Effector memory CD8-positive, alpha-beta T cell (primary cell): ENCODE results near the gene RCN1.
"Not testable (repeated sequence)": the region's sequence is repeated elsewhere in the genome, so short reads cannot be mapped to it uniquely, and the experiment has no call there.

ENCODE experiments used
- ATAC-seq: fragments of 150-1000 bp; cut with Tn5 transposase; replicated peaks from 2 replicates; pipeline ENCODE4 v1.10.0; 2021; ENCODE audit warnings: mild to moderate bottlenecking, moderate library complexity
- DNase-seq, 3 experiments: peaks; one replicate each; pipeline ENCODE4 v3.0.0; 2021
- H3K27ac Mint-ChIP-seq, 2 donors: one replicate each; pipeline ENCODE4 v1.8.0; 2022; ENCODE audit warnings: mild to moderate bottlenecking in 2 of 2, mixed read lengths in 2 of 2, moderate library complexity in 2 of 2
- H3K27me3 Mint-ChIP-seq, 2 donors: one replicate each; pipeline ENCODE4 v1.8.0; 2022; ENCODE audit warnings: mixed read lengths in 2 of 2
- H3K36me3 Mint-ChIP-seq: one replicate; pipeline ENCODE4 v1.8.0; 2022; ENCODE audit warnings: mild to moderate bottlenecking, moderate library complexity, mixed read lengths; ENCODE audit not compliant: insufficient read depth
- H3K4me1 Mint-ChIP-seq, 2 donors: one replicate each; pipeline ENCODE4 v1.8.0; 2022; ENCODE audit warnings: low read depth in 2 of 2, mixed read lengths in 2 of 2
- H3K4me3 Mint-ChIP-seq, 2 donors: one replicate each; pipeline ENCODE4 v1.8.0; 2022; ENCODE audit warnings: mild to moderate bottlenecking in 2 of 2, mixed read lengths in 2 of 2, moderate library complexity in 2 of 2
- H3K9me3 Mint-ChIP-seq, 2 donors: one replicate each; pipeline ENCODE4 v1.8.0; 2022; ENCODE audit warnings: mixed read lengths in 2 of 2

The RCN1 gene

DNA sequence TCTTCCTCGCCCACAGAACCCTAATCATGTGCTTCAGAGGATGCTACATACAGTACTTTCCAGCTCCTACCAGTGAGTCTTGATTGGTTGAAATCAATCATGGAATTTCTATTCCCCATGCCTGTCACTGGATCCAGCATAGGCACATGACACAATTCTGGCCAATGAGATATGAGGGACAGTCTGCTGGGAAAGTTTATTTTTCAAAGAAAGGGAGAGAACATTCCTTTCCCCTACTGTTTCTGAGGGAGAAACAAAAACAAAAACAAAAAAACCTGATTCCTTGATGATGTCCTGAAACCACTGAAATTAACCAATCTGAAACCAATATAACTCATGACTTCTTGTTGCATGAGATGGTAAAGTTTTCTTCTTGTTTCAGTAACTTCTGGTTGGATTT, 3.3 kb upstream of the RCN1 start:
- Mint-ChIP-seq H3K27ac (no peak overlapping the region), H3K27me3 (peaks cover 8 to 9% of the 10 kb centered on the region in 2 donors), H3K36me3 (peaks cover 6% of the 10 kb centered on the region), H3K4me3 (no peak overlapping the region), H3K9me3 (no peaks in the 10 kb centered on the region), H3K4me1 (peaks cover 12 to 14% of the 10 kb centered on the region in 2 donors)
- ATAC-seq (no peak), DNase-seq (no peak)

GRCh38 chr11:32088117-32088941, 2.5 kb upstream of the RCN1 start:
- Mint-ChIP-seq H3K36me3 (peaks cover 6% of the 10 kb centered on the region), H3K27ac (no peak overlapping the region), H3K9me3 (no peaks in the 10 kb centered on the region), H3K27me3 (peaks cover 8 to 9% of the 10 kb centered on the region in 2 donors), H3K4me3 (no peak overlapping the region), H3K4me1 (peaks cover 20 to 22% of the 10 kb centered on the region in 2 donors)
- DNase-seq (no peak), ATAC-seq (no peak)

GRCh38 chr11:32092581-32093170, 1.8 kb downstream of the RCN1 start:
- peaks cover 27 to 38% of the 10 kb centered on the region in 2 donors for H3K4me1 Mint-ChIP-seq
- peak overlapping the region; percentile 53 to 88 for H3K27ac Mint-ChIP-seq
- H3K36me3 Mint-ChIP-seq, result peaks cover 10% of the 10 kb centered on the region
- H3K27me3 Mint-ChIP-seq, result no peaks in the 10 kb centered on the region
- ATAC-seq, result no peak
- H3K9me3 Mint-ChIP-seq, result no peaks in the 10 kb centered on the region
- peak overlapping the region; percentile 79 to 80 for H3K4me3 Mint-ChIP-seq
- no peak for DNase-seq

- H3K27me3 Mint-ChIP-seq, result no peaks in the 10 kb centered on the region
- DNase-seq, result no peak
- peaks cover 25 to 39% of the 10 kb centered on the region in 2 donors for H3K4me1 Mint-ChIP-seq
- ATAC-seq, result no peak
- H3K9me3 Mint-ChIP-seq, result peaks cover 0 to 2% of the 10 kb centered on the region in 2 donors
- no peak overlapping the region for H3K27ac Mint-ChIP-seq
- peaks cover 19% of the 10 kb centered on the region for H3K36me3 Mint-ChIP-seq
- no peak overlapping the region for H3K4me3 Mint-ChIP-seq
Measured at GRCh38 chr11:32094923-32095322, 4.0 kb downstream of the RCN1 start.

DNA sequence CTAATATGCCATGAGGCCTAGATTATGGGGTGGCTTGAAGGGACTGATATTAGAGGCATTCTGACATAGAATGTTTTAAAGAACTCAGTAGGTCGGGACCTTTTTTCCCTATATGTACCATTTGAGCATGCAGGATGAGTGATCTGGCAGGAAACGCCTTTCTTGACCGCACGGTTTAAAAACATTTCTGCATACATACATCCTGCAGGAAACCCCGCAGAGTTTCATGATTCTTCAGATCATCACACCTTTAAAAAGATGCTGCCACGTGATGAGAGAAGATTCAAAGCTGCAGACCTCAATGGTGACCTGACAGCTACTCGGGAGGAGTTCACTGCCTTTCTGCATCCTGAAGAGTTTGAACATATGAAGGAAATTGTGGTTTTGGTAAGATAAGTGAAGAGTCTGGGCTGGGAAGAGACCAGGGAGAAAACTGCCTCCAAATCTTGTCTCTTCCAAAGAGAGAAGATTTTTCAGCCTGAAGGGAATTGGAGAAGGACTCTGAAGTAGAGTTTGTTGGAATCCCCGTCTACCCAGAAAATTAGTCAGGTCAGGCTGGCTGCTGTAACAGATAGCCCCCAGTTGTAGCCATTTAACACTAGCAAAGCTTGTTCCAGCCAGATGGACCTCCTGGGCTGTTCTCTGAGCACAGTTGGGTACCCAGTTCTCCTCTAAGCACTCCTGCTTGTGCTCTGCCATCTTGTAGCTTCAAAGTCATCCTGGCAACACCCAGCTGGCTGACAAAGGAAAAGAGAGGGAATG, 7.4 kb downstream of the RCN1 start:
- DNase-seq (no peak), ATAC-seq (no peak)
- peaks cover 0 to 2% of the 10 kb centered on the region in 2 donors for H3K9me3 Mint-ChIP-seq

DNA sequence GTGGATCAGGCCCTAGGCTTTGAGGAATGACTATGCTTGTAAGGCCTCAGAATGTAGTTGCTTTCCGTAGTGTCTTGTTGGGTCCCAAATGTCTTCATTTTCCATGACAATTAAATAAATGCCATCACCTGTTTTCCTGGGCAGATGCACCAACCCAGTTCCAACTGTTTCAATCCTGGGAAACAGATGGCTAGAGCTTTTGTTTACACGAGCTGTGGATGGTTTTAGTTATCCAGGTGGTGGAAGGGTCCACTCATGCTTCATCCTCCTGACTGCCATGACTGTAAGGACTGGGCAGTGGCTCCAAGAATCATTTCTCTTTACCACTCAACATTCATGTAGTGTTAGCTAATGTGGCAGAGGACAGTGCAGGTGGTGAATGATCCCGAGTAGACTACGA, 8.6 kb downstream of the RCN1 start:
- DNase-seq (no peak), ATAC-seq (no peak)
- H3K9me3 Mint-ChIP-seq, result peaks cover 0 to 2% of the 10 kb centered on the region in 2 donors
- no peaks in the 10 kb centered on the region for H3K27me3 Mint-ChIP-seq
- H3K27ac Mint-ChIP-seq, result no peak overlapping the region
- no peak overlapping the region for H3K4me3 Mint-ChIP-seq
- peaks cover 12% of the 10 kb centered on the region for H3K36me3 Mint-ChIP-seq
- H3K4me1 Mint-ChIP-seq, result peaks cover 7 to 22% of the 10 kb centered on the region in 2 donors

More for the DNA sequence above, 7.4 kb downstream of the RCN1 start:
- Mint-ChIP-seq H3K4me3 (peak overlapping the region in 1 of 2 donors; percentile 26), H3K4me1 (peaks cover 13 to 28% of the 10 kb centered on the region in 2 donors), H3K27me3 (no peaks in the 10 kb centered on the region), H3K27ac (peak overlapping the region in 1 of 2 donors; percentile 82), H3K36me3 (peaks cover 15% of the 10 kb centered on the region)

GRCh38 chr11:32100495-32100894, 9.6 kb downstream of the RCN1 start:
- ATAC-seq (no peak), DNase-seq (no peak)
- H3K4me3 Mint-ChIP-seq, result no peak overlapping the region
- peak overlapping the region in 1 of 2 donors; percentile 77 for H3K27ac Mint-ChIP-seq
- peaks cover 12% of the 10 kb centered on the region for H3K36me3 Mint-ChIP-seq
- H3K4me1 Mint-ChIP-seq, result peaks cover 7 to 22% of the 10 kb centered on the region in 2 donors
- no peaks in the 10 kb centered on the region for H3K27me3 Mint-ChIP-seq
- H3K9me3 Mint-ChIP-seq, result peaks cover 0 to 2% of the 10 kb centered on the region in 2 donors

DNA sequence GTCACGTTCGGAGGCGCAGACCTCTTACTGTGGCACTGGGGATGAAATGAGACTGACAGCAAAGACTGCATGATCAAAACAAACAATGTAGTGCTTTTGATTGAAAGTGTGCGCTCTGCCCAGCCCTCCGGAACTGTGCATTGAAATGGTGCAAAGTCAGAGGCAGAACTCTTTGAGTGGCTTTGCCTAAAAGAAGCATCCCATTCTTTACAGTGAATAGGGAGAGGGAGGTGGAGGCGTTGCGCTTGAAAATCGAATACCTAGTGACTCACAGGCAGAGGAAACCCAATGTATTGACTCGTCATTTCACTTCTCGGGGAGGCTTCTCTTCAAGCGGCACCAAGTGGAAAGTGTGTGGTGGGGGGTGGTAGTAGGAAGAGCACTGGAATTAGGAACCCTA, 10.9 kb downstream of the RCN1 start:
- Mint-ChIP-seq H3K4me1 (peaks cover 7 to 20% of the 10 kb centered on the region in 2 donors), H3K9me3 (peaks cover 0 to 2% of the 10 kb centered on the region in 2 donors), H3K4me3 (no peak overlapping the region), H3K27me3 (no peaks in the 10 kb centered on the region), H3K36me3 (peaks cover 12% of the 10 kb centered on the region), H3K27ac (no peak overlapping the region)
- ATAC-seq (no peak), DNase-seq (no peak)

- H3K4me3 Mint-ChIP-seq, H3K4me1 Mint-ChIP-seq, H3K9me3 Mint-ChIP-seq, H3K27ac Mint-ChIP-seq, DNase-seq, ATAC-seq, H3K27me3 Mint-ChIP-seq: not testable (repeated sequence)
- peaks cover 12% of the 10 kb centered on the region for H3K36me3 Mint-ChIP-seq
Measured at GRCh38 chr11:32103121-32103719, 12.3 kb downstream of the RCN1 start.

DNA sequence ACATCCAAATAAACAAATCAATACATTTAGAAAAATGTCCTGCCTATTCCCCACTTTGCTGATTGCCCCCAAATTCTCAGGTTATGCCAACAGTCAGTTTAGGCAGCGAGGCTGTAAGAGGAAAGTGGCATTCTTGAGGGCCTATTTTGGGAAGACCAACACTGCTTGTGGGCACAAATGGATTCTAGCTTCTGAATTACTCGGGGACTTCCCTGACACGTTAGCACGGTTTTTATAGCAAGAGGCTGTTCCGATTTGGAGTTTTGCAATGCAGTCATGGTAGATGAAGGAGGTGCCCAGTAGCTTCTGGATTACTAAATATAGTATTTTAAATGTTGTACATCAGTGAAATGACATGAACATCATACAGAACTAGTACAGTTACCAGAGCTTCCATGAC, 13.1 kb downstream of the RCN1 start:
- ATAC-seq (no peak), DNase-seq (no peak)
- no peak overlapping the region for H3K4me3 Mint-ChIP-seq
- H3K9me3 Mint-ChIP-seq, result no peaks in the 10 kb centered on the region
- no peaks in the 10 kb centered on the region for H3K4me1 Mint-ChIP-seq
- H3K27ac Mint-ChIP-seq, result no peak overlapping the region
- peaks cover 8% of the 10 kb centered on the region for H3K36me3 Mint-ChIP-seq
- no peaks in the 10 kb centered on the region for H3K27me3 Mint-ChIP-seq

- Mint-ChIP-seq H3K4me1 (no peaks in the 10 kb centered on the region), H3K27me3 (no peaks in the 10 kb centered on the region), H3K9me3 (no peaks in the 10 kb centered on the region), H3K4me3 (no peak overlapping the region), H3K36me3 (no peaks in the 10 kb centered on the region), H3K27ac (no peak overlapping the region)
- ATAC-seq (no peak), DNase-seq (no peak)
Measured at GRCh38 chr11:32105871-32106560, 15.1 kb downstream of the RCN1 start.

- peaks cover 0 to 11% of the 10 kb centered on the region in 2 donors for H3K27me3 Mint-ChIP-seq
- no peak overlapping the region for H3K27ac Mint-ChIP-seq
- no peak overlapping the region for H3K4me3 Mint-ChIP-seq
- ATAC-seq (no peak), DNase-seq (no peak)
- H3K9me3 Mint-ChIP-seq, result no peaks in the 10 kb centered on the region
- H3K36me3 Mint-ChIP-seq, result no peaks in the 10 kb centered on the region
- H3K4me1 Mint-ChIP-seq, result no peaks in the 10 kb centered on the region
Measured at GRCh38 chr11:32107647-32108046, 16.8 kb downstream of the RCN1 start.

GRCh38 chr11:32108576-32108975, 17.7 kb downstream of the RCN1 start:
- Mint-ChIP-seq H3K4me3 (no peak overlapping the region), H3K36me3 (no peaks in the 10 kb centered on the region), H3K27me3 (peaks cover 9 to 20% of the 10 kb centered on the region in 2 donors), H3K27ac (no peak overlapping the region), H3K9me3 (no peaks in the 10 kb centered on the region), H3K4me1 (no peaks in the 10 kb centered on the region)
- ATAC-seq (no peak), DNase-seq (no peak)
